GM12892 (cell line): ENCODE results near the gene NRXN2.

Source experiments
- POLR2A ChIP-seq: IDR thresholded peaks from 2 replicates; pipeline ENCODE4 v1.6.1; 2011; ENCODE audit warnings: low read depth, low read length, control low read depth
- POLR2AphosphoS5 ChIP-seq: IDR thresholded peaks from 2 replicates; pipeline ENCODE4 v1.6.1; 2011; ENCODE audit warnings: low read depth, low read length, control low read depth
- TAF1 ChIP-seq: IDR thresholded peaks from 2 replicates; pipeline ENCODE4 v1.6.1; 2011; ENCODE audit warnings: low read depth, mild to moderate bottlenecking, control low read depth, low read length, borderline replicate concordance

DNA sequence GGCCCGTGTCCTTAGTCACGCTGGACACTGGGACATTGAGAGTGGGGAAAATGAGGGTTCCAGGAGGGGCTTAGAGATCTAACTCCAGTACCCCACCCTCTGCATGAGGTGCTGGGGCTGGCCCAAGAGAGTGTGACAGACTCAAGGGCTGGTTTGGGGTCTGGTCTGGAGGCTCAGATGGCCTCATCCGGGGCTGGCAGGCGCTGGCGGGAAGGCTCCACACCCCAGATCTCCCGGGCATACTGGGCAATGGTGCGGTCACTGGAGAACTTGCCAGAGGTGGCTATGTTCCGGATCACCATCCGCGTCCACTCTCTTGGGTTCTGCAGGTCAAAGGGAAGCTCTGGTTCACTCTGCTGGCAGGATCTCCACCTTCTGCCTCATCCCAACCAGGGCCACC lies 23.5 kb upstream of the NRXN2 start:
- no peak for TF ChIP-seq POLR2A
- TF ChIP-seq POLR2AphosphoS5 = no peak
- no peak for TF ChIP-seq TAF1
